Measurements from ENCODE around the gene CFAP46.
"Not testable (repeated sequence)": the region's sequence is repeated elsewhere in the genome, so short reads cannot be mapped to it uniquely, and the experiment has no call there.

Gene CFAP46

DNA sequence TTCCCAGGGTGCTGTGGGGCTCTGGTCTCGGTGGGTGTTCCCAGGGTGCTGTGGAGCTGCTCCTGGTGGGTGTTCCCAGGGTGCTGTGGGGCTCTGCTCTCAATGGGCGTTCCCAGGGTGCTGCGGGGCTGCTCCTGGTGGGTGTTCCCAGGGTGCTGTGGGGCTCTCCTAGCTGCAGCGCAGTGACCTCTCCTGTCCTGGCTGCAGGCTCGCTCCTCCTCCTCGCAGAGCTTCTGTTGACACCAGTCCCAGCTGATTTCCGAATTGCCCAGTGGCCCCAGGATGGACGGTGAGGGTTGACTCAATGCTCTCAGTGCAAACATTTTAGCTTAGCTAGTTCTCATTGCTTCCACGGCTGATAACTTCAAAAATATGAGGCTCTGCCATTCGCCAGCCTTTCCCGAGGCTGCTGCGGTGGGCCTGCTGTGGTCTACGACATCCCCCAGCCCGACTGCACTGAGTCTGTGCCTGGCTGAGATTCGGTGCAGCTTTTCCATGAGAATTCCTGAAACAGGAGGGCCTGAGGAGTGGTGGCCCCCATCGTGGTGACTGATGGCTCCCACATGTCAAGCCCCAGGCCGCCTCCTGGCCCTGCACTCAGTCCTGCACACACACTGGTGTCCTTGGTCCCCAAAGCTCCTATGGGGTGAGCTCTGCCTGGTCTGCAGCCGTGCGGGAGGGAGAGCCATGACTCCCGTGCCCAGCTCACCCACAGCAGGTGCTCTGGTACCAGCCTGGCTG, 98.1 kb downstream of the CFAP46 start:
- peaks cover 16% of the 10 kb centered on the region for H3K9me3 ChIP-seq (ENCODE audit: control insufficient read depth, low read length)
- H3K4me3 ChIP-seq (ENCODE audit: extremely low read depth, insufficient read depth, low read length, poor library complexity, severe bottlenecking): no peak overlapping the region
- WGBS, 2 experiments (ENCODE audit: insufficient coverage in 2 of 2): 88 to 93% methylated on average over 19 to 20 of the region's 20 CpGs
- H3K4me1 ChIP-seq (ENCODE audit: control insufficient read depth, insufficient read depth, low read length, poor library complexity, severe bottlenecking): peaks cover 5% of the 10 kb centered on the region
- H3K27ac ChIP-seq (ENCODE audit: low read depth, low read length, severe bottlenecking): no peak overlapping the region
- no peaks in the 10 kb centered on the region for H3K36me3 ChIP-seq (ENCODE audit: control insufficient read depth, insufficient read depth, low read length)

DNA sequence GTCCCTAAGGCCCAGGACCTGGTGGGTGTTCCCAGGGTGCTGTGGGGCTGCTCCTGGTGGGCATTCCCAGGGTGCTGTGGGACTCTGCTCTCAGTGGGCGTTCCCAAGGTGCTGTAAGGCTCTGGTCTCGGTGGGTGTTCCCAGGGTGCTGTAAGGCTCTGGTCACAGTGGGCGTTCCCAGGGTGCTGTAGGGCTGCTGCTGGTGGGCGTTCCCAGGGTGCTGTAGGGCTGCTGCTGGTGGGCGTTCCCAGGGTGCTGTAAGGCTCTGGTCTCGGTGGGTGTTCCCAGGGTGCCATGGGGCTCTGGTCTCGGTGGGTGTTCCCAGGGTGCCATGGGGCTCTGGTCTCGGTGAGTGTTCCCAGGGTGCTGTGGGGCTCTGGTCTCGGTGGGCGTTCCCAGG, 99.1 kb downstream of the CFAP46 start:
- WGBS, 2 experiments (ENCODE audit: insufficient coverage in 2 of 2): 87 to 95% methylated on average over 3 to 9 of the region's 10 CpGs
- not testable (repeated sequence) for H3K4me3 ChIP-seq (ENCODE audit: extremely low read depth, insufficient read depth, low read length, poor library complexity, severe bottlenecking); H3K4me1 ChIP-seq (ENCODE audit: control insufficient read depth, insufficient read depth, low read length, poor library complexity, severe bottlenecking); H3K27ac ChIP-seq (ENCODE audit: low read depth, low read length, severe bottlenecking); H3K36me3 ChIP-seq (ENCODE audit: control insufficient read depth, insufficient read depth, low read length)
- peaks cover 16% of the 10 kb centered on the region for H3K9me3 ChIP-seq (ENCODE audit: control insufficient read depth, low read length)

DNA sequence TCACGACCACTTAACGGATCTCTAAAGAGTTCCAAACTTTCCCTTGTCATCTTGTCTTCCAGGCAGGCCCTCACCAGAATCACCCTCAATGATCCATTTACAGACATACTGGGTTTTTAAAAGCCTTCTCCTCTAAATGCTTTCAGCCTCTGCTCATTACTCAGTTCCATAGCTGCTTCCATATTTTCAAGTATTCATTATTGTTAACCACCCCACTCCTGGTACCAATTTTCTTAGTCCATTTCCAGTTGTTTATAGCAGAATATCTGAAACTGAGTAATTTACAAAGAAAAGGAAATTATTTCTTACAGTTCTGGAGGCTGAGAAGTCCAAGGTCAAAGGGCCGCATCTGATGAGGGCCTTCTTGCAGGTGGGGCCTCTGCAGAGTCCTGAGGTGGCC, 100.0 kb downstream of the CFAP46 start:
- 87 to 92% methylated on average over 3 of the region's 3 CpGs for WGBS, 2 experiments (ENCODE audit: insufficient coverage in 2 of 2)
- Histone ChIP-seq H3K4me3 (ENCODE audit: extremely low read depth, insufficient read depth, low read length, poor library complexity, severe bottlenecking) (no peak overlapping the region), H3K4me1 (ENCODE audit: control insufficient read depth, insufficient read depth, low read length, poor library complexity, severe bottlenecking) (no peaks in the 10 kb centered on the region), H3K9me3 (ENCODE audit: control insufficient read depth, low read length) (peaks cover 16% of the 10 kb centered on the region), H3K27ac (ENCODE audit: low read depth, low read length, severe bottlenecking) (no peak overlapping the region), H3K36me3 (ENCODE audit: control insufficient read depth, insufficient read depth, low read length) (no peaks in the 10 kb centered on the region)

DNA sequence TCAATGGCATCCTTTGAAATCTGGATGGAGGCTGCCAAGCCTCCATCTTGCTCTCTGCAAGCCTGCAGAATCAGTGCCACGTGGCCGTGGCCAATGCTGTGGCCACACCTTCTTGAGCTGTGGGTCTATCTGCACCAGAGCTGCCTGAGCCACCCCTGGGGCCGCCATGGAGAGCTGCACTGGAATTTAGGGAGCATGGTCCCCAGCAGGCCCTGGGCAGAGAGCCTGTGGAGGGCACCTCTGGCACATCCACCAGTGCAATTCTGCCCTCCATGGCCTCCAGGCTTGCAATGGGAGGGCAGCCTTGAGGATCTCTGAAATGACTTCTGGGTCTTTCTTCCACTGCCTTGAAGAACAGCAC, 100.8 kb downstream of the CFAP46 start:
- 83 to 88% methylated on average over 3 of the region's 3 CpGs for WGBS, 2 experiments (ENCODE audit: insufficient coverage in 2 of 2)
- Histone ChIP-seq H3K27ac (ENCODE audit: low read depth, low read length, severe bottlenecking) (no peak overlapping the region), H3K9me3 (ENCODE audit: control insufficient read depth, low read length) (peaks cover 16% of the 10 kb centered on the region)

DNA sequence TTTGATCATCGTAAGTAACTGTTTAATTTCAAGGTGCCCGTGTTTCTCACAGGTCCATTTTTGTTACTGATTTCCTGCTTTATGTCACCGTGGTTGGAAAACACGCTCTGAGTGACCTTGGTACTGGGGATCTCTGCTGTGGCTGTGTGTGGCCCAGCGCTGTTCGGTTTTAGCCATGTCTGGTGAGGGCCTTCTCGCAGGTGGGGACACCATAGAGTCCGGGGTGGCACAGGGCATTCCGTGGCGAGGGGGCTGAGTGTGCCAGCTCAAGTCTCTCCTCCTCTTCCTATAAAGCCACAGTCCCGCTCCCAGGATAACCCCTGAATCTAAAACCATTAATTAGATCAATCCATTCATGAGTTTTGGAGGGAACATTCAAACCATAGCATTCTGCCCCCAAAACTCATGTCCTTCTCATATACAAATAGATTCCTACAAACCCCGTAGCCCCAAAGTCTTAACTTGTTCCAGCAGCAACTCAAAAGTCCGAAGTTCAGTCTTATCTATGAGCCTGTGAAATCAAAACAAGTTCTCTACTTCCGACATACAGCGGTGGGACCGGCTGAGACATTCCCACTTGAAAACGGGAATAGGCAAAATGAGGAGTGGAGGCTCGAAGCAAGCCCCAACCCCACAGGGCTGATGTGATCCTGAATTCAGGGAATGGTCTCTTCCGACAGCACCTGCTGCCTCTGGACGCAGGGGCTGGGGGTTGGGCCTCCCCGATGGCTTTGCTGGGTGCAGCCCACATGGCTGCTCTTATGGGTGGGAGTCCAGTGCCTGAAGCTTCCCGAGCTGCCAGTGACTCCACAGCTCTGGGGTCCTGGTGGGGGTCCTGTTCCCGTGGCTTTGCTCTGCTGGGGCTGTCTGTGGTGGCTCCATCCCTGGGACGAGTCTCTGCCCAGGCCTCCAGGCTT, 101.4 kb downstream of the CFAP46 start:
- Histone ChIP-seq H3K27ac (ENCODE audit: low read depth, low read length, severe bottlenecking) (no peak overlapping the region), H3K4me3 (ENCODE audit: extremely low read depth, insufficient read depth, low read length, poor library complexity, severe bottlenecking) (no peak overlapping the region), H3K9me3 (ENCODE audit: control insufficient read depth, low read length) (peaks cover 16% of the 10 kb centered on the region), H3K36me3 (ENCODE audit: control insufficient read depth, insufficient read depth, low read length) (no peaks in the 10 kb centered on the region), H3K4me1 (ENCODE audit: control insufficient read depth, insufficient read depth, low read length, poor library complexity, severe bottlenecking) (no peaks in the 10 kb centered on the region)
- 88 to 92% methylated on average over 24 of the region's 24 CpGs for WGBS, 2 experiments (ENCODE audit: insufficient coverage in 2 of 2)

More for the DNA sequence above, 100.8 kb downstream of the CFAP46 start:
- H3K4me1 ChIP-seq (ENCODE audit: control insufficient read depth, insufficient read depth, low read length, poor library complexity, severe bottlenecking): no peaks in the 10 kb centered on the region
- no peaks in the 10 kb centered on the region for H3K36me3 ChIP-seq (ENCODE audit: control insufficient read depth, insufficient read depth, low read length)
- no peak overlapping the region for H3K4me3 ChIP-seq (ENCODE audit: extremely low read depth, insufficient read depth, low read length, poor library complexity, severe bottlenecking)

DNA sequence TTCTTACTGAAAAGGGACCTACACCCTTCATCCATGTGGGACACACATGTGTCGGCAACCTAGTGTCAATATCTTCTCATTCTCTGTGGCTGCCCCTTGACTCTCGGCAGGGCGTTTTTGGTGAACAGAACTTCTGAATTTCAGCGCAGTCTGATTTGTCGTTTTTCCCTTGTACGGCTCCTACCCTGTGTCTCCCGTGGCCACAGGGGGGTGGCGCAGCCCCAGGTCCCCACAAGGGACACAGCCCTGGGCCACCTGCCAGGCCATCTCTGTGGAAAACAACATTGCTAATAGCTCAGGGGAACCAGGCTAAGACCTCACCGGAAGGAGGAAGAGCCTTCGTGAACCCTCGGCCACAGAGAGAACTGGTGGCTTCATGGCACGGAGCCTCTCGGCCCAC, 103.3 kb downstream of the CFAP46 start:
- Histone ChIP-seq H3K4me1 (ENCODE audit: control insufficient read depth, insufficient read depth, low read length, poor library complexity, severe bottlenecking) (no peaks in the 10 kb centered on the region), H3K36me3 (ENCODE audit: control insufficient read depth, insufficient read depth, low read length) (no peaks in the 10 kb centered on the region), H3K4me3 (ENCODE audit: extremely low read depth, insufficient read depth, low read length, poor library complexity, severe bottlenecking) (no peak overlapping the region), H3K27ac (ENCODE audit: low read depth, low read length, severe bottlenecking) (no peak overlapping the region), H3K9me3 (ENCODE audit: control insufficient read depth, low read length) (peaks cover 16% of the 10 kb centered on the region)
- WGBS, 2 experiments (ENCODE audit: insufficient coverage in 2 of 2): 80 to 88% methylated on average over 8 to 11 of the region's 13 CpGs

DNA sequence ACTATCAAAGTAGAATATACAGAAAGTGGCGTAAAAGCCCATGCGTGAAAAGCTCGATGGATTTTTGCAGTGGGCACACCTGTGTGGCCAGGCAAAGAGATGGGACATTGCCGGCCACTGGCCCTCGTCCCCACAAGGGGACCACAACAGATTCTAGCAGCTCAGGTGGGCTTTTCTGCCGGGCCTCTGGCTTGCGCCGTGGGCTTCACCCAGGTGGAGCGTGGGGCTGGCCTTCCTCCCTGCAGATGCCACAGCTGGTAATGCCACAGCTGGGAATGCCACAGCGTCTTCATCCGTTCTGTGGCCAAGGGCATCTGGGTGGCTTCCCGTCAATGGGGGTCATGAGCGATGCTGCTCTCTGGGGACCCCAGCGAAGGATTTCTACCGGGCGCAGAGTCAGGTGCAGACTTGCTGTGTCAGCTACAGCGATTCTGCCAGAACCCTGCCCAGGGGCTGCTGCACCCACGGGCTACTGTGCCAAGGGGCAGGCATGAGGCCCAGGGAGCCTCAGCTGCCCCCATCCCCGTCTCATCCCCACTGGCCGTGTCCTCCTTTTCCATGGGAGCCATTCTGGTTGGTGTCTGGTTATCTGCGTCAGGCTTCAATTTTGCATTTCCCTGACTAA, 103.9 kb downstream of the CFAP46 start:
- Histone ChIP-seq H3K4me3 (ENCODE audit: extremely low read depth, insufficient read depth, low read length, poor library complexity, severe bottlenecking) (no peak overlapping the region), H3K4me1 (ENCODE audit: control insufficient read depth, insufficient read depth, low read length, poor library complexity, severe bottlenecking) (no peaks in the 10 kb centered on the region), H3K36me3 (ENCODE audit: control insufficient read depth, insufficient read depth, low read length) (no peaks in the 10 kb centered on the region), H3K27ac (ENCODE audit: low read depth, low read length, severe bottlenecking) (no peak overlapping the region), H3K9me3 (ENCODE audit: control insufficient read depth, low read length) (peaks cover 16% of the 10 kb centered on the region)
- WGBS, 2 experiments (ENCODE audit: insufficient coverage in 2 of 2): 91 to 92% methylated on average over 19 to 21 of the region's 21 CpGs

DNA sequence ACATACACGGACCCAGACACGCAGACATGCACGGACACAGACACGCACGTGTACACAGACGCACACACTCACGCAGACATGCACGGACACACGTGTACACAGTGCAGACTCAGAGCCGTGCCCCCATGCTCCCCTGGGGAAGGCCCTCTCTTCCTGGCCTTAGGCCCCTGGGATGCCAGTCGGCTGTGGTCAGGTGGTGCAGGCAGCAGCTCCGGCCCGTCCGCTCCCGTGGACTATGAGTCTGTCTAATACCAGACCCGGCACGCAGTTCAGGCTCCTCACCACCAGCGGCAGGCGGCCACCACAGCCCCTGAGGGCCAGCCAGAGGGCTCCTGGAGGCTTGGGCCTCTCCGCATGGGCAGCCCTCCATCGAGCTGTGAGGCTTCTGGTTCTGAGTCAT, 104.5 kb downstream of the CFAP46 start:
- Histone ChIP-seq H3K36me3 (ENCODE audit: control insufficient read depth, insufficient read depth, low read length) (no peaks in the 10 kb centered on the region), H3K27ac (ENCODE audit: low read depth, low read length, severe bottlenecking) (no peak overlapping the region), H3K4me3 (ENCODE audit: extremely low read depth, insufficient read depth, low read length, poor library complexity, severe bottlenecking) (no peak overlapping the region), H3K4me1 (ENCODE audit: control insufficient read depth, insufficient read depth, low read length, poor library complexity, severe bottlenecking) (no peaks in the 10 kb centered on the region), H3K9me3 (ENCODE audit: control insufficient read depth, low read length) (peaks cover 12% of the 10 kb centered on the region)
- WGBS, 2 experiments (ENCODE audit: insufficient coverage in 2 of 2): 93 to 94% methylated on average over 20 to 21 of the region's 21 CpGs

DNA sequence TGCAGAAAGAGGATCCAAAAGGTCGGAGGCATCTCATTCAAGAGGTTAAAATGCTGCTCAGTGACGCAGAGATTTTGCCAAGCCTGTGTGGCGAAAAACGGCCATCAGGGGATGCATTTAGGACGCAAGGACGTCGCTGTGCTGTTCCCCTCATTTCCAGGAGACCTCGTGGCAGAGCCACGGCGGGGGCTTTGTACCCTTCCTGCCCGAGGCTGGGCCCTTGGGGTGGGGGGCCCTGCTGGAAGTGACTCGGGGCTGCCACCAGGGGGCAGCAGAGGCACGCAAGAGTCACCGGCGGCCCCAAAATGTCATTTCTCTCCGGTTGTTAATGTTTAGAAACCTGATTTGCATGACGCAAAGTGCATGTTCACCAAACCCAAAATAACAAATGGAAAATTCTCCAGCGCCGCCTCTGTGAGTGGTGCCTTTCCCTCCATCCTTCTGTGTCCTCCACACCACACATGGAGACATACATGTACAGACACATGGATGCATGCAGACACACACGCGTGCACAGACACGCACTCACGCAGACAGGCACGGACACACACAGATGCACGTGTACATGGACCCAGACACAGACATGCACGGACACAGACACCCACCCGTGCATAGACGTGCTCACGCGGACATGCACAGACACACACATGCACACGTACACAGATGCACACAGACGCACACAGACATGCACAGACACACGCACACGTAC, 105.4 kb downstream of the CFAP46 start:
- no peaks in the 10 kb centered on the region for H3K4me1 ChIP-seq (ENCODE audit: control insufficient read depth, insufficient read depth, low read length, poor library complexity, severe bottlenecking)
- WGBS, 2 experiments (ENCODE audit: insufficient coverage in 2 of 2): 37 to 51% methylated on average over 28 to 34 of the region's 34 CpGs
- peaks cover 3% of the 10 kb centered on the region for H3K9me3 ChIP-seq (ENCODE audit: control insufficient read depth, low read length)
- no peak overlapping the region for H3K4me3 ChIP-seq (ENCODE audit: extremely low read depth, insufficient read depth, low read length, poor library complexity, severe bottlenecking)
- H3K36me3 ChIP-seq (ENCODE audit: control insufficient read depth, insufficient read depth, low read length): no peaks in the 10 kb centered on the region
- H3K27ac ChIP-seq (ENCODE audit: low read depth, low read length, severe bottlenecking): no peak overlapping the region

DNA sequence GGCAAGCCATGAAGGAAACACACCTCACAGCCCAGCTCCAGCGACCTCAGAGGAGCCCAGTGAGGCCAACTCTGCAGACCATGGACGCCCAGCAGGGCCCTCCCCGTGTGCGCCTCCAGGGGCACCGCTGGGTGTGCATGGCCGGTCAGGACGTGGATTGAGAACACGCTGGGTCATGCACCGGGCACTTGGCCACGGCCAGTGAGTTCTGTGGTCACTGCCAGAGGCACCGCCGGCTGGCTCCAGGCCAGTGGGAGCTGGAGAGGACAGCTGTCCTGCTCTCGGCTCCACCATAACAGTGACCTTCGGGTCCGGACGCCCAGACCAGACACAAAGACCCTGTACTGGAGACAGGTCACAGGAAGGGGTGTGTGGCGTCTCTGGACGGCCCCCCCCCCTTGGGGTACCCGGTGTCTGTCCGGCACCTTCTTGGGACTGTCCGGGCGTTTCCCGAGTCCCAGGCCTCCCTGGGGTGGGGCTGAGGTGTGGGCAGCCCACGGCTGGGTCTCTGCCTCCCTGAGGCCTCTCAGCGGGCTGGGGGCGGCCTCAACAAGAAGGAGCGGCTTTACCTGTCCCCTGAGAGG, 106.0 kb downstream of the CFAP46 start:
- no peak overlapping the region for H3K4me3 ChIP-seq (ENCODE audit: extremely low read depth, insufficient read depth, low read length, poor library complexity, severe bottlenecking)
- WGBS, 2 experiments (ENCODE audit: insufficient coverage in 2 of 2): 69 to 79% methylated on average over 22 to 23 of the region's 27 CpGs
- no peaks in the 10 kb centered on the region for H3K9me3 ChIP-seq (ENCODE audit: control insufficient read depth, low read length)
- H3K4me1 ChIP-seq (ENCODE audit: control insufficient read depth, insufficient read depth, low read length, poor library complexity, severe bottlenecking): no peaks in the 10 kb centered on the region
- no peak overlapping the region for H3K27ac ChIP-seq (ENCODE audit: low read depth, low read length, severe bottlenecking)
- no peaks in the 10 kb centered on the region for H3K36me3 ChIP-seq (ENCODE audit: control insufficient read depth, insufficient read depth, low read length)

Data from mesodermal cell (in vitro differentiated cells).